Motor neuron (in vitro differentiated cells): ENCODE data around the gene ERH. TPM values are rescaled to one million over a fixed set of nuclear protein-coding genes. Genes with fewer than 3 reads are reported as not detected.
A peak's percentile ranks its signal among the peaks of the same experiment; 100 is the strongest.

ENCODE experiments used
- ATAC-seq, 8 experiments: fragments of 200-7000 bp; cut with Tn5 transposase; replicated peaks in 6 of 8; 2 replicates each; pipeline ENCODE4 v1.8.0; 2021; ENCODE audit warnings: mild to moderate bottlenecking in 8 of 8, moderate library complexity in 8 of 8
- H3K27ac ChIP-seq, 2 donors: fragments of 250-450 bp; sonication (Bioruptor Pico); 2 replicates each; pipeline ENCODE4 v1.9.0; 2021; ENCODE audit warnings: antibody characterized with exemption in 2 of 2, mild to moderate bottlenecking in 2 of 2, moderate library complexity in 1 of 2
- H3K4me1 ChIP-seq, 2 donors: fragments of 250-450 bp; sonication (Bioruptor Pico); replicated peaks in 1 of 2; 2 replicates each; pipeline ENCODE4 v1.6.1; 2021; ENCODE audit warnings: antibody characterized with exemption in 2 of 2, mild to moderate bottlenecking in 2 of 2, moderate library complexity in 1 of 2
- H3K4me3 ChIP-seq, 5 donors: fragments of 250-450 bp; sonication (Bioruptor Pico); 2 replicates each; pipeline ENCODE4 v1.9.0; 2021; ENCODE audit warnings: antibody characterized with exemption in 5 of 5, mild to moderate bottlenecking in 5 of 5, moderate library complexity in 4 of 5
- WGBS, 10 experiments: fragments of 450-650 bp; shearing (Covaris generic); methylation state at CpG; one replicate each; pipeline ENCODE4 v1.0.0; 2022; 5-methylcytosine and 5-hydroxymethylcytosine counted together
- in situ Hi-C, 9 experiments: fragments of 400-800 bp; cut with MboI; loops; one replicate each; pipeline ENCODE4 v1.15.0; 2021; ENCODE audit warnings: low sequenced_read_pairs in 9 of 9, low pct_unique_long_range_greater_than_20kb in 2 of 9; ENCODE audit not compliant: unreplicated experiment in 9 of 9
- total RNA-seq, 8 experiments: library from RNA; unstranded; fragments of 300-600 nt; gene quantifications; 2 replicates each; pipeline versions ENCODE4 v1.2.3 to v1.2.4, GENCODE V29; 2022

The ERH gene
- total RNA-seq, 8 experiments from 2014 or later, result 234 to 490 (median 320) TPM

DNA sequence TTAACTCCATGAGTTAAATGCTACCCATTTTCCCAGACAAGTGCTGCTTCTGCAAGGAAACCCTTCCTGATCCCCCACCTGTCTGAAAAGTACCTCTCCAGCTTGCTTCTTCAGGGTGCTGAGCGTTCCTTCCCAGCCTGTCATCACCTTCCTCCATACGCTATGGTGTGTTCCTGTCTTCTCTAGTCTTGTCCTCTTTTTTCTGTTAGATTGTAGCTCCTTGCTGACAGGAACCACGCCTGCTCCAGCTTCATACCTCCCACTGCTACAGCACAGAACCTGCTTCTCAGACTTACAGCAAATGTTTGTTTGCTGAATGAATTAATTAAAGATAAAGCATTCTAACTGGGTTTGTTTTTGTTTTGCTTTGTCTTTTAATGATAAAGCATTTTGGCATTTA is 39.1 kb downstream of the ERH start:
- WGBS, 10 experiments, result 73 to 100% (median 93%) methylated on average over 1 to 3 of the region's 3 CpGs; no CpG with 5 or more reads in 3 of the 10 experiments
- ATAC-seq, result no peak
- Histone ChIP-seq H3K4me3 (no peak overlapping the region), H3K27ac (no peak overlapping the region), H3K4me1 (no peaks in the 10 kb centered on the region)
- in situ Hi-C loops, result no loop called here

DNA sequence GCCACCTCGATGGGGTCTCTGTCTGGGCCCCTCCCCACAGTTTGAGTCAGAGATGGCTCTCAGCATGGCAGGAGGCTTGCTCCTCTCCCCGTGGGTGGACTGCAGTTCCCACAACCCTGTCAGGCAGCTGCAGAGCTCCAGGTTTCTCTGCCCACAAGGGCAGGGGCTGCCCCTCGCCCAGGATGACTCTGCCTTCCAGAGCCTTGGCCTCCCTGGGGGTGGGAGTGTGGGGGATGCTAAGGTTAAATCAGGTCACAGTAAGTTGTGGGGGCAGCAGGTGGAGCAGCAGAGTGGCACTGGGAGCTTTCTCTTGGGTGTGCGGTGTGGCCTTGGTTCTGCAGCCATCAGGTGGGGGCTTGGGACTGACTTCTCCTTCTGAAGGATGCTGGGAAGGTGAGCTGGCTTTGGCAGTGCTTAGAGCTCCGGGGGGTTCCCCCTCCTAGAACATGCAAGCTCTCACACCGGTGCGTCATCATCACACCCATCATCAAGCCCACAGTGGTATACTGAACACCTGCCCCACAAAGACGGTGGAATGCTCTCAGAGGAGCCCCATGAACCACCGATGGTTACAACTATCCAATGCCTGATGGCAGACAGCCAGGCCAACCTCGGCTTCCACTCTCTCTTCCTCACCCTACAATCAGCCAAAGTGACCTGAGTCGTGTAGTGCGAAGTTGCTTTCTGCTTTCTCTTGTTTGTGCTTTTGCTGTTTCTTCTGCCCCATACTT is 39.7 kb downstream of the ERH start:
- 49 to 93% (median 85%) methylated on average over 2 to 7 of the region's 12 CpGs; no CpG with 5 or more reads in 5 of the 10 experiments for WGBS, 10 experiments
- Histone ChIP-seq H3K4me3 (no peak overlapping the region), H3K27ac (no peak overlapping the region), H3K4me1 (no peaks in the 10 kb centered on the region)
- in situ Hi-C loops, result no loop called here
- ATAC-seq, result no peak

DNA sequence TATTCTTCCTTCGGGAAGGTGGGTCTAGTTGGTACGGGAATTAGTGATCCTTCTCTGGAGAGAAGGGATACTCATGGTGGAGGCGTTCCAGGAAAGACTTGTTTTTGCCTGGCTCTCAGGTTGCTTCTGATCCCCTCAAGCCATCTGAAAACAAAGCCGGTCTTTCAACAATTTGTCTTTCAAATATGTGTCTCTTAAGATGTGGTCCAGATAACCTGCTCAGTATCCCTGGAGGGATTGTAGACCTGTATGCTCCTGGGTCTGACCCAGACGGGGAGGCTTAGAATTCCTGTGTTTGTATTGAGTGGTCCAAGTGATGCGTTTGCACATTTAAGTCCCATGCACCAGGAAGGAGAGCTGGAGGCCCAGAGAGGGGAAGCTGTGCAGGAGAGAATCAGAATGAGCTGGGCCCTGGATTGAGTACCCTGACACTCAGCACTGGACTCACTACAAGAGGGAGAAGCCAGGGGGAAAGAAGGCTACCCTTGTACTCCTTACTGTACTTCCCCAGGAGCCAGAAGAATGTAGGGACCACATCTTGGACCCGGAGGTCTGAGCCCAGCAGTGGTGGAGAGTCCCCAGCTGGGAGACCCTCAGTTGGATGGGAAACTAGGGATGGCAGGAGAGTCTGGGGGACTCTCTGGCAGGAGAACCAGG is 40.4 kb downstream of the ERH start:
- 58 to 100% (median 80%) methylated on average over 1 to 4 of the region's 7 CpGs; no CpG with 5 or more reads in 3 of the 10 experiments for WGBS, 10 experiments
- no peak for ATAC-seq
- Histone ChIP-seq H3K4me3 (no peak overlapping the region), H3K4me1 (no peaks in the 10 kb centered on the region), H3K27ac (no peak overlapping the region)
- in situ Hi-C loops, result no loop called here

DNA sequence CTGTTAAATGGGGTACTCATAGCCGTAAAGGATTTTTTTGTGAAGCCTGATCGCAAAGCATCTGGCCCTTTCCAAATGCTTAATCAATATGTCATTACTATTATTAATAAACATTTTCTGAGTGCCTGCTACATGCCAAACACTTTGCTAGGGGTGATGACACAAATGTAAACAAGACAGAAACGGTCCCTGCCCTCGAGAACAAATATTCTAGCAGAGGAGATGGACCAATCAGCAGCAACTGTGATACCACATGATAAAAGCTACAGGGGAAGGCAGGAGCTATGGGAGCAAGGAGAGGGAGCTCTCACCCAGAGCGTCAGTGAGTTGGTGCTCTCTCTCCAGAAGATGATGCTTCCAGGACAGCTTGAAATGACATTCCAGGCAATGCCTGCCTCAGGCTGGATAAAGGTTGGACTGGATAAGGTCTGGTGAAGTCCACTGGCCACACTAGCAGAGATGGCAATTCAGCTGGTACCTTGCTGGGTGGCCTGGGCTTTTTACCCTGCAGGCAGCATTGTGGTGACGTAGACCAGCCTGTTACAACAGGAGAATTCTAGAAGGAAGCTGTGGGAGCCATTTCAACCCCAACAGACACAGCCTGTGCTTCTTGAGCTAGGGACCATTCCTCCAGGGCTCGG is 41.1 kb downstream of the ERH start:
- peak in 1 of 8 experiments; percentile 32 for ATAC-seq
- 42 to 100% (median 78%) methylated on average over 1 to 5 of the region's 7 CpGs; no CpG with 5 or more reads in 2 of the 10 experiments for WGBS, 10 experiments
- H3K4me3 ChIP-seq, result no peak overlapping the region
- in situ Hi-C loops, result no loop called here
- no peak overlapping the region for H3K27ac ChIP-seq
- H3K4me1 ChIP-seq, result no peaks in the 10 kb centered on the region

DNA sequence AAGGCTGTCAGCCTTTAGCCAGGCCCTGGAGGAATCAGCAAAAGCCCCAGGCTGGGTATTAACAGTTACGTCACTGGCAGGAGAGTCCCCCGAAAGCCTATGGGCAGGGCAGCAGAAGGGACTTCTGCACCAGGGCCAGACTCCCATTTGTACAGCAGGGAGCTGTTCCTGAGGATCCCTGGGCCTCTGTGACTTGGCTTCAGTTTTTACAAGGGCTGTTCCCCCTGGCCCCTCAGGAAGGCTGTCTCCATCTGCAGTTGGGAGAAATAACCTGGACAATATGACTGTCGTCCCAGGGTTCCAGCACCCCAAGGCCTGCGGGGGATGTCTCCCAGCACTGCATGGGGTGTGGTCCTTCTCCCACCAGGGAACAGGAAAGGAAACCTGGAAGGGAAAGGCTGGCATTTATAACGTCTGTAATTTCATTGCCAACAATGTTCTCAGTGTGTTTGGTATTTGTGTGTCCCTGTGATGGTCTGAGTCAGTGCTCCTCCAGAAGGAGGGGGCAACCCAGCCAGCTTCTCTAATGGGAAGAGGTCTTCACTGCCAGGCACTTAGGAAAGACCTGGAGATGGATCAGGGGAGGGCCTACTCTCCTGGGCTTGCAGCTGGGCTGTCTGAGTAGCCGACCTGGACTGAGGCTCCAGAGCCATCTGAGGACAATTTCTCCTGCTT is 42.4 kb downstream of the ERH start:
- in situ Hi-C loops, result no loop called here
- ATAC-seq, result no peak
- no peak overlapping the region for H3K4me3 ChIP-seq
- H3K27ac ChIP-seq, result no peak overlapping the region
- H3K4me1 ChIP-seq, result no peaks in the 10 kb centered on the region
- 0 to 100% (median 48%) methylated on average over 1 to 4 of the region's 6 CpGs; no CpG with 5 or more reads in 2 of the 10 experiments for WGBS, 10 experiments

DNA sequence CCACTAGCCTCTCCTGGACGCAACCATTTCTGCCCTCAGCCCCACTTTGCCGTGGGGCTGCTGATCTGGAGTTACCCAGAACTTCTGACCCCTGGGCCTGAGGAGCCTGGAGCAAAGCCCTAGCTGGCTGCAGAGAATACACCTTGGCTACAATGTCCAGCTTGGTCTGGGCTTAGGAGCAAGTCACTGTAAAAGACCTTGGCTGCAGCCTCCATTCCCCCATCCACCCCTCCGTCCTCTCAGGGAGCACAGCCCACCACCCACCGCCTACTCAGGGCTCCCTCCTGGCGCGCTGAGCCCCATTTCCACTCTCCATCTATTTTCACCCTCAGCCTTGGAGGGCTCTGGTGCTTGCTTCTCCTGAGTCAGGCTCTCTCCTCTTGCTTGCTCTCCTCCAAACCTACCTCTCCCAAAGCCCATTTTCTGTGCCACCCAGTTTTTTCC is 42.9 kb downstream of the ERH start:
- Histone ChIP-seq H3K4me3 (no peak overlapping the region), H3K4me1 (no peaks in the 10 kb centered on the region), H3K27ac (no peak overlapping the region)
- no peak for ATAC-seq
- in situ Hi-C loops, result no loop called here
- WGBS, 10 experiments, result 100% methylated on average over 1 of the region's 6 CpGs; no CpG with 5 or more reads in 9 of the 10 experiments

DNA sequence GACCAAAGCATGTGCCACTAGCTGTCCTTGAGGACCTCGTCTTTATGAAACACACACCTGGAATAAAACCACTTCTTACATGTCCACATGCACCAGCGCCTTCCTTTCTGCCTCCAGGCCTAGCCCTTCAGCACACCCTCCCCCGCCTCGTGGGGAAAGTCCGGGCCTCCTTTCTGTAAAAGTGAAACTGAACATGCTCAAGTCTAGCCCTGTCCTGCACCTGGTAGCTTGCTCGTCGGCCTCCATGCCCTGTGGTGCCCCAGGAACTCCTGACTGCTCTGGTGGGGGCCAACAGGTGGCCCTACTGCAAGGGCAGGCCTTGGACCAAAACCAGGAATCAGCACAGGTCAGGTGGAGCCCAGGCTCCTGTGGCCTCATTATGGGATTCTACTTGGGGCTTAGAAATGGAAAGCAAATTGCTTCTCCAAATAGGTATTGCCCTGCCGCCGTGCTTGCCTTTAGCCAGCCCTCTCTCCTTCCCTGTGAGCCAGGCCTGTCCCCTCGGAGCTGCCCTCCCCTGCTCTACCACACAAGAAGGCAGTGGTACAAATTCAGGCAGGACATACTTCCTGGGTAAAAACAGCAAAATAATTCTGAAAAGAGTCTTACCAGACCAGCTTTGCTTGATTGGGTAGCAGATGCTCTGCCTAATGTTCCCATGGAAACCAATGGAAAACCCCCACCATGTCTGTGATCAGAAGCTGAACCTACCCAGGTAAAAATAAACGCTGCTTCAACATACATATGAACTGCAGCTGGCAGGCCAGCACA is 43.5 kb downstream of the ERH start:
- Histone ChIP-seq H3K27ac (no peak overlapping the region), H3K4me1 (no peaks in the 10 kb centered on the region), H3K4me3 (no peak overlapping the region)
- ATAC-seq, result peak in 2 of 8 experiments; percentile 34 to 69
- WGBS, 10 experiments, result 20 to 100% (median 72%) methylated on average over 1 to 8 of the region's 11 CpGs; no CpG with 5 or more reads in 2 of the 10 experiments
- in situ Hi-C loops, result no loop called here

DNA sequence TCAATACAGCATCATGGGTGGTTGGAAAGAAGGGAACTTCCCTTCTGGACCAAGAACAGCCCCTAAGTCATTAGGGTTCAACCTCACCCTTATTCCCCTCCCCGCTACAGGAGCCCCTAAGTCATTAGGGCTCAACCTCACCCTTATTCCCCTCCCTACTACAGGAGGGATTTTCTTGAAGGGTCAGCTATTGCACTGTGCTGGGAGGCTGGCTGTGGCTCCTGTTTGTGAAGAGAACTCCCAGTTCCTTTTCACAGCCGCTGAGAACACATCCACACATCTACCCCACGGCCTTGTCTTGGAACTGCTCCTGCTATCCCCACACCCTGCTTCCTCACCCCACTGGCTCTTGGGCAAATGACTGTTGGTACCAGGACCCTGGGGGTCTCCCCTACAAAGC is 44.9 kb downstream of the ERH start:
- no peak for ATAC-seq
- WGBS, 10 experiments, result 73% methylated on average over 2 of the region's 3 CpGs; no CpG with 5 or more reads in 9 of the 10 experiments
- Histone ChIP-seq H3K4me3 (no peak overlapping the region), H3K4me1 (no peaks in the 10 kb centered on the region), H3K27ac (no peak overlapping the region)
- in situ Hi-C loops, result no loop called here

DNA sequence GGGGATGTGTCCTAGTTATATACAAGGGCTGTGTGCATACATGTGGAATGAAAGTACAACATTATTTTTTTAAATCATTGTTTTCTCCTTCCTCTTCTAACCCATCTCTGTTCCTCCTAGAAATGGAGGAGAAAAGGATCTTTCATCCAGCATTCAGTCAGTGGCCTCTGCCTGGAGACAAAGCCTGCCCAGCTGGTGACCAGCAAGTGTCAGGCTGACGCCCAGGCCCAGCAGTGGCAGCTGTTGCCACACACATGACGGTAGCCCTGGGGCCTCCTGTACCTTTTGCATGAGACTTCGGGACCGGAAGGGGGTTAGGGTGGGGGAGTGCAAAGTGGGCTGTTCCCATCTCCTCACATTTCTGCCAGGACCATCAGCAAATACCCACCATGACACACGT is 46.2 kb downstream of the ERH start:
- no peak overlapping the region for H3K4me3 ChIP-seq
- H3K27ac ChIP-seq, result no peak overlapping the region
- in situ Hi-C loops, result no loop called here
- no peak for ATAC-seq
- H3K4me1 ChIP-seq, result no peaks in the 10 kb centered on the region
- 40 to 83% (median 71%) methylated on average over 1 to 5 of the region's 5 CpGs; no CpG with 5 or more reads in 6 of the 10 experiments for WGBS, 10 experiments

DNA sequence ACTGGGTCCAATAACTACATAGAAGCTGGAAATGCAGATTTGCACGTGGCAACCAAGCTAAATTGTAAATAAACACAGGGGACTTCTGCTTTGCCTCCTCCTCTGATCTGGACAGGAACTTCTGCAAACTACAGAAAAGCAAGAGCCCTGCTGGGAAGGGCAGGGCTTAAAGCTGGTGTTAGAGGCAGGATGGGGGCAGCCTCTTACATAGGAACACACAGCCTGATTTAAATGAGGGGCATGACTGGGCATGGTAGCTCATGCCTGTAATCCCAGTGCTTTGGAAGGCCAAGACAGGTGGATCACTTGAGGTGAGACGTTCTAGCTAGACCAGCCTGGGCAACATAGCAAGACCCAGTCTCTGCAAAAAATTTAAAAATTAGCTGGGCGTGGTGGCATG is 46.7 kb downstream of the ERH start:
- H3K4me3 ChIP-seq, result no peak overlapping the region
- in situ Hi-C loops, result no loop called here
- H3K27ac ChIP-seq, result no peak overlapping the region
- H3K4me1 ChIP-seq, result no peaks in the 10 kb centered on the region
- peak in 3 of 8 experiments; percentile 53 to 73 (median 69) for ATAC-seq
- 11 to 100% (median 50%) methylated on average over 1 to 3 of the region's 3 CpGs; no CpG with 5 or more reads in 2 of the 10 experiments for WGBS, 10 experiments

DNA sequence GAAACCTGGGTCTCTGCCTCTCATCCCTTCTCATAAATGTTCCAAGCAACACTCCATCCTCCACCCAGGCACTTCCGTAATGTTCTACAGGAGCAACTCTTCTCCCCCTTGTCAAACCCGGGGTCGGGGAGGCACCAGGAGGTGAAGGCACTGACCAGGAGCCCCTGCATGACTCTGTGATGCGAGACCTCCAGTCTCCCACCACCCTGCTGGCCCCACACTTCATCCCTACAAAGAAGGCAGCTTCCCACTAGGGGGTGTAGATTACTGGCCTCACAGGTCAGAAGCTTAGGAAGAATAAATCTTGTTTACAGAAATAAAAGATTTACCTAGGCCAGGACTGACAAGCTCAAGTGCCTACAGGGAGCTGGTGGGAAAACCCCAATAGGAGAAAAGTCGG is 47.2 kb downstream of the ERH start:
- 20 to 100% (median 84%) methylated on average over 1 to 4 of the region's 5 CpGs; no CpG with 5 or more reads in 3 of the 10 experiments for WGBS, 10 experiments
- H3K4me1 ChIP-seq, result no peaks in the 10 kb centered on the region
- ATAC-seq, result no peak
- H3K27ac ChIP-seq, result no peak overlapping the region
- in situ Hi-C loops, result no loop called here
- no peak overlapping the region for H3K4me3 ChIP-seq

DNA sequence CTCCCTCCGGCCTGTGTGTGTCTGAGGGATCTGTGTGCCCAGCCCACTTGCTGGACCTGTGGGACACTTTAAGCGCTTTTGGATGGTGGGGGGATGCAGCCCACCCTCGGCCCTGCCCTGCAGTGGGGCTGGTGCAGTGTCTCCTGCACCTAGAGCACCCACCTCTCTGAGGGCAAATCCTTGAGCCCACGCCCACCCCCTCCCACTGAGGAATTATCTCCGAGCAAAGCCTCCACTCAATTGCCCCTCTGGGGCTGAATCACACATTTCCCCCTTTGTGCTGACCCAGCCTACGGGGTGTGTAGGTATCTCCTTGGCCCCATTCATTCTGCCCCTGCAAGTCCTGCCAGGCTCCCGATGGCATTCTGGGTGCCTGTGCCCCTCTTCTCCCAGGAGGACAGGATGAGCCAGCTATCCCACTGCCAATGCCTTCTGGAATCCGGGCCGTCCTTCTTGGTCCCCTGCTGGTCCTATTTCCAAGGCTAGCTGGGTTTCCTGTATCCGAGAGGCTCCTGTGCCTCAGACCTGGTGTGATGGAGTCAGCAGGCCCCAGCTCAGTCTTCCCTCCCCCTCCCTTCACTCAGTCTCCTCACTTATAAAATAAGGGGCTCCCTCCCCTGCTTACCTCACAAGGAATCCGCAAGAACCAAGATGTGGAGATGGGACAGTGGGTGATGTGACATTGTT is 48.9 kb downstream of the ERH start:
- in situ Hi-C loops, result no loop called here
- Histone ChIP-seq H3K4me1 (no peaks in the 10 kb centered on the region), H3K4me3 (no peak overlapping the region), H3K27ac (no peak overlapping the region)
- 0 to 100% (median 70%) methylated on average over 1 to 4 of the region's 11 CpGs; no CpG with 5 or more reads in 5 of the 10 experiments for WGBS, 10 experiments
- ATAC-seq, result no peak
